ENCODE measurements around the gene TEKT5.

TEKT5 gene

GRCh38 chr16:10578474-10579316 lies 116.0 kb downstream of the TEKT5 start:
- no peak for DNase-seq (ENCODE audit: low read depth)
